WTC11 (cell line): ENCODE data around the gene FAT2.

Experiments
- CREB1 ChIP-seq: sonication (generic); formaldehyde crosslinking; IDR thresholded peaks from 2 replicates; pipeline ENCODE4 v1.8.0; 2023; ENCODE audit warnings: mild to moderate bottlenecking, missing genetic modification reagents
- IRF2 ChIP-seq: sonication (generic); formaldehyde crosslinking; IDR thresholded peaks from 2 replicates; pipeline ENCODE4 v1.8.0; 2022; ENCODE audit warnings: low read depth, missing genetic modification reagents, borderline replicate concordance
- KAT7 ChIP-seq: sonication (generic); formaldehyde crosslinking; IDR thresholded peaks from 2 replicates; pipeline ENCODE4 v1.8.1; 2023; ENCODE audit warnings: missing genetic modification reagents, mild to moderate bottlenecking, borderline replicate concordance
- NR3C1 ChIP-seq: sonication (generic); formaldehyde crosslinking; conservative IDR thresholded peaks from 2 replicates; pipeline ENCODE4 v1.8.1; 2023; ENCODE audit warnings: low read depth, mild to moderate bottlenecking, missing genetic modification reagents
- TF ChIP-seq, protein P1 (sequence below): fragments of 200-600 bp; IDR thresholded peaks from 2 replicates; pipeline ENCODE4 v1.8.0; 2022; ENCODE audit warnings: antibody characterized with exemption
- TF ChIP-seq, protein P2 (sequence below): sonication (generic); formaldehyde crosslinking; IDR thresholded peaks from 2 replicates; pipeline ENCODE4 v1.8.0; 2022; ENCODE audit warnings: mild to moderate bottlenecking, missing genetic modification reagents
- TF ChIP-seq, protein P3 (sequence below): sonication (generic); formaldehyde crosslinking; IDR thresholded peaks from 2 replicates; pipeline ENCODE4 v1.8.1; 2022; ENCODE audit warnings: mild to moderate bottlenecking, moderate library complexity, missing genetic modification reagents

DNA sequence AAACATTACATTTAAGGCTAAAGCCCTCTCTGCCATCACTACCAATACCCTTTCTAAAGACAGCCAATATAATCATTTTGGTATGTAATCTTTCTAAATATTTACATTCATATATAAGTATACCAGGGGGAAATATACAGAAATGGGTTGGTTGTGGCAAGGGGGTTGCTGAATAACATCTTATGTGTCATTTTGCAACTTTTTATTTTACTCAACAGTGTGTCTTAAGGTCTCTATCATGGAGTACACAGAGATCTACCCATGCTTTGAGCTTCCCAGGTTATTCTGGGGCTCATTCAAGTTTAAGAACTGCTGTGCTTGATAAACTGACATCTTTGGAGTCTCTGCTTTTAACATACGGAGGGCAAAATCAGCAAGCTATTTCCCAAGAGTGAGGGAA lies 7.4 kb upstream of the FAT2 start:
- TF ChIP-seq, protein P1, sequence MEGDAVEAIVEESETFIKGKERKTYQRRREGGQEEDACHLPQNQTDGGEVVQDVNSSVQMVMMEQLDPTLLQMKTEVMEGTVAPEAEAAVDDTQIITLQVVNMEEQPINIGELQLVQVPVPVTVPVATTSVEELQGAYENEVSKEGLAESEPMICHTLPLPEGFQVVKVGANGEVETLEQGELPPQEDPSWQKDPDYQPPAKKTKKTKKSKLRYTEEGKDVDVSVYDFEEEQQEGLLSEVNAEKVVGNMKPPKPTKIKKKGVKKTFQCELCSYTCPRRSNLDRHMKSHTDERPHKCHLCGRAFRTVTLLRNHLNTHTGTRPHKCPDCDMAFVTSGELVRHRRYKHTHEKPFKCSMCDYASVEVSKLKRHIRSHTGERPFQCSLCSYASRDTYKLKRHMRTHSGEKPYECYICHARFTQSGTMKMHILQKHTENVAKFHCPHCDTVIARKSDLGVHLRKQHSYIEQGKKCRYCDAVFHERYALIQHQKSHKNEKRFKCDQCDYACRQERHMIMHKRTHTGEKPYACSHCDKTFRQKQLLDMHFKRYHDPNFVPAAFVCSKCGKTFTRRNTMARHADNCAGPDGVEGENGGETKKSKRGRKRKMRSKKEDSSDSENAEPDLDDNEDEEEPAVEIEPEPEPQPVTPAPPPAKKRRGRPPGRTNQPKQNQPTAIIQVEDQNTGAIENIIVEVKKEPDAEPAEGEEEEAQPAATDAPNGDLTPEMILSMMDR = no peak
- TF ChIP-seq, protein P2, sequence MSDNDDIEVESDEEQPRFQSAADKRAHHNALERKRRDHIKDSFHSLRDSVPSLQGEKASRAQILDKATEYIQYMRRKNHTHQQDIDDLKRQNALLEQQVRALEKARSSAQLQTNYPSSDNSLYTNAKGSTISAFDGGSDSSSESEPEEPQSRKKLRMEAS (CRISPR knock-in tag) = no peak
- TF ChIP-seq, protein P3, sequence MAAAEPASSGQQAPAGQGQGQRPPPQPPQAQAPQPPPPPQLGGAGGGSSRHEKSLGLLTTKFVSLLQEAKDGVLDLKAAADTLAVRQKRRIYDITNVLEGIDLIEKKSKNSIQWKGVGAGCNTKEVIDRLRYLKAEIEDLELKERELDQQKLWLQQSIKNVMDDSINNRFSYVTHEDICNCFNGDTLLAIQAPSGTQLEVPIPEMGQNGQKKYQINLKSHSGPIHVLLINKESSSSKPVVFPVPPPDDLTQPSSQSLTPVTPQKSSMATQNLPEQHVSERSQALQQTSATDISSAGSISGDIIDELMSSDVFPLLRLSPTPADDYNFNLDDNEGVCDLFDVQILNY (CRISPR knock-in tag) = no peak
- TF ChIP-seq NR3C1 (CRISPR knock-in tag) (no peak), IRF2 (CRISPR knock-in tag) (no peak), KAT7 (CRISPR knock-in tag) (no peak), CREB1 (CRISPR knock-in tag) (no peak)
